ENCODE data around the gene PDHB.

GRCh38 chr3:58408906-58409305 lies 24.7 kb downstream of the PDHB start:
- TF ChIP-seq CTCF (IDR thresholded peaks at IDR 0.05), result no peak
- no peak for TF ChIP-seq POLR2A (IDR thresholded peaks at IDR 0.05)
